Measurements from ENCODE around the gene SNCB.
"Not testable (repeated sequence)": the region's sequence is repeated elsewhere in the genome, so short reads cannot be mapped to it uniquely, and the experiment has no call there.

Gene SNCB

DNA sequence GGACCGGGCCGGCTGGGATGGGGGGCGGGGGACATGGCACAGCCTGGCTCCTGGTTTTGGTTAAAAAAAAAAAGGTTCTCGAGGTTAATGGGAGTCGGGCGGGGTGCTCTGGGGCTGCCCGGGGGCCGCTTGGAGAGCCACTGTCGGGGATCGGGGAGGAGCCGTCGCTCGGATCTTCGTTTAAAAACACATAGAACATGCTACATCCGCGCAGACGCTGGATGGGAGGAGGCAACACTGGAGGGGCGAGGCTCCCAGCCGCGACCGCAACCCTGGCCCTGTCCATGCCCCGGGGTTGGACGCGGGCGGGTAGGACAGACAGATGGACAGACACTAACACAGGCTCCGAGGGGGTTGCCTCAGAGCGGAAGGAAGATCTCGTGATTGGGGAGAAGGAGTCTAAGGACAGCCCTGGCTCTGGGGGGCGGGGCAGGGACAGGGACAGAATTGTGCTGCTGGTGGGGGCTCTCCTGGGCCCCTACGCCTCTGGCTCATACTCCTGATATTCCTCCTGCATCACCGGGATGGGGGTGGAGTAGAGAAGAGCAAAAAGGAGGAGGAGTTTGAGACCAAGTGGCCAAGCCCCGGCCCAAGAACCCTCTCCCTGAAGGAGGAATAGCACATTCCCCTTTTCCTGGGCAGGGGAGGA lies 9.9 kb downstream of the SNCB start:
- no peak for DNase-seq

DNA sequence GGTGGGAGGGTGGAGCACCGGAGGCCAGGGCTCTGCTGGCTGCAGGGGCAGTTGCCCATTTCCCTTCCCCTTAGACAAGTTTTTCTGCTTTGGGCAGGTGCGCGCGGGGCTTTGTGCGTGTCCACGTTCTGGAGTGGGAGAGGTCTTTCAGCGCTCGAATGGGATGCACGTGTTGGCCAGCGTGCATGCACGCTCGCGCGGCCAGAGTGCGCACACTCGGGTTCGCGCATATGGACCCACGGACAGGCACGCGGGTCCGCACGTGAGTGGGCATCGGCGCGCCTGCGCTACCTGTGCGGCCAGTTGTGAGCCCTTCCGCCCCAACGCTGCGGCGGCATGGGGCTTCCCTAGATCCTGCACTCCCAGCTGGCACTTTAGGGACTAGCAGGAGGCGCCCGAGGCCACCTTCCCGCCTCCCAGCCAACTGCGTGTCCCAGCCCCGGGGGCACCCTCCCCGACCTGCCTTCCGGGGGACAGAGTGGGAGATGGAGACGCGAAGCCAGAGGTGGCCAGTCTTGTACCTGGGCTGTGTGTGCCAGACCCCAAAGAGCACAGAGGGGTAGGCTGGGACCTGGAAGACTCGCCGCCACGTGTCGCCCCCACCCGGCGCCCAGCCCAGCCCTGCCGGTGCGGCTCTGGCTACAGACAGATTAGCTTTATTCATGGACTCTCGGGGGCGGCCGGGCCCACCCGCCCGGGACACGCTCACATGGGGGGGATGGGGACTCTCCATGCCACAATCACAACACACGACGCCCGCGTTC lies 10.6 kb downstream of the SNCB start:
- no peak for DNase-seq

- peak; percentile 90 for DNase-seq
Measured at GRCh38 chr5:176619203-176619568, 11.1 kb downstream of the SNCB start.

GRCh38 chr5:176618783-176619182 lies 11.6 kb downstream of the SNCB start:
- DNase-seq, result no peak

- no peak for DNase-seq
Measured at GRCh38 chr5:176616511-176616910, 13.8 kb downstream of the SNCB start.

DNA sequence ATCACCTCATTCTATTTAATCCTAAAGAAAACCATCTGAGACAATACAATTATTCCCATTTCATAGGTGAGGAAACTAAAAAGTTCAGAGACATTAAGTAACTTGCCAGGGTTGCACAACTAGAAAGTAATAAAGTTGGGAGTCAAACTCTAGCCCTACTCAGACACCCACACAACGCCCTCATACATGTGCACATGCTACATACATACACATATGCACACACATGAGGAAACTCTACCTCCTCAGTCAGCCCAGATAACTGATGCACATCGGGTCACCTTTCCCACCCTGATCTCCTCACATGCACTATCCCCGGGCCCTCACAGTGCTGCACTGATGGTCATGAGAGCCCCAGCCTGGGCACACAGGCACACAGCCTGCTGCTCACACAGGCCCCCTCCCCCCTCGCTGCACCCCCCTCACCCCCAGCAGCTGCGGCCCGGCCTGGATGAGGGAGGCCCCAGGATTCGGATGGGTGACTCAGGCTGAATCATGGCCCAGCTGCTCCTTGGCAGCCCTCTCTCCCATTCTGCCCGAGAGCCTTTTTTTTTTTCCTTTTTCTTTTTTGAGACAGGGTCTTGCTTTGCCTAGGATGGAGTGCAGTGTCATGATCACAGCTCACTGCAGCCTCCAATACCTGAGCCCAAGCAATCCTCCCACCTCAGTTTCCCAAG lies 15.4 kb downstream of the SNCB start:
- DNase-seq, result no peak

DNA sequence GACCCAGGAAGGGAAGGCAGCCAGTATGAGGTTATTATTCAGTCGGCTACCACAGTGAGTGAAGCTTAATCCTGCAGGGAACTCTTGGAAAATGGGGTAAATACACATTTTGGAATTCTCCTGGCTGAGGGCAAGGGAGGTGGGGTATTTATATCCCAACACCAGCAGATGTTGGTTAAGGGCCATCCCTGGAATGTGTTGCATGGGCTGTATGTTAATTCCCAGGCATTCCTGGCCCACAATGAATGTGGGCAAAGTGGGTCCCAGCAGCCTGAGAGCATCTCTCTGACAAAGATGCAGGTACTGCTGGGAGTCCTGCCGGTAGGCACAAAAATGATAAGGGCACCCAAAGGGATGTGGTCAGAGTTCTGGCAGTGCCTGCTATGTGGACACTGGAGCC lies 17.5 kb downstream of the SNCB start:
- DNase-seq, result no peak

- no peak for DNase-seq
Measured at GRCh38 chr5:176612008-176612407, 18.3 kb downstream of the SNCB start.

DNA sequence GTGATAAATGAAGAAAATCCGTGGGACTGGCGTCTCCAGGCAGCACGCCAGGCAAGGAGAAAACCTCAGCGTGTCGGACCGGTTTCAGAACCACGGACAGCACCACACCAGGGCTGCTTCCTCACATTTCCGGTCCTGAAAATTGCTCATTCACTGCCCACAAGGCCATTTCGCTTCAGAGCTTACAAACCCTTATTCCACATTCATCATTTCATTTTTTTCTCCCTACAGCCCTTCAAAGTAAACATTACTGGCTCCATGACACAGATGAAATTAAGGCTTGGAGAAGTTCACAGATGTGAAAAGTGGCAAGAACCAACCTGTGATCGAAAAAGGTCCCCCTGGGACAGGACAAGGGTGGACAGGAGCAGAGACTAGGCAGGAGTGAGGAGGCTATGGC lies 18.9 kb downstream of the SNCB start:
- DNase-seq, result peak; percentile 78

DNA sequence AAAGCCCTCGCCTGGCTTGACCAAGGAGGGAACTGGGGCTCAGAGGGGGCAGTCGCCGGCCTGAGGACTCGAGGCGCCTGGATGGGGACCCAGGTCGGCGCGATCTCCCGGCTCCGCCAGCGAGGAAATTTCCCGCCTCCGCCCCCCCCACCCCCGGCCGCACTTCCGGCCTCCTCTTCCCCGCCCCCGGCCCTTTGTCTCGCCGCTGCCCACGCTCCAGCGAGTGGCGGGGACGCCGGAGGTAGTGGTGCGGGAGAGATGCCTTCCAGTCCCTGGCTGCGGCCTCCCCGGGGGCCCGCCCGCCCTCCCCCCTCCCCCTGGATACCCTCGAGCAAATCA lies 19.9 kb downstream of the SNCB start:
- DNase-seq, result no peak

DNA sequence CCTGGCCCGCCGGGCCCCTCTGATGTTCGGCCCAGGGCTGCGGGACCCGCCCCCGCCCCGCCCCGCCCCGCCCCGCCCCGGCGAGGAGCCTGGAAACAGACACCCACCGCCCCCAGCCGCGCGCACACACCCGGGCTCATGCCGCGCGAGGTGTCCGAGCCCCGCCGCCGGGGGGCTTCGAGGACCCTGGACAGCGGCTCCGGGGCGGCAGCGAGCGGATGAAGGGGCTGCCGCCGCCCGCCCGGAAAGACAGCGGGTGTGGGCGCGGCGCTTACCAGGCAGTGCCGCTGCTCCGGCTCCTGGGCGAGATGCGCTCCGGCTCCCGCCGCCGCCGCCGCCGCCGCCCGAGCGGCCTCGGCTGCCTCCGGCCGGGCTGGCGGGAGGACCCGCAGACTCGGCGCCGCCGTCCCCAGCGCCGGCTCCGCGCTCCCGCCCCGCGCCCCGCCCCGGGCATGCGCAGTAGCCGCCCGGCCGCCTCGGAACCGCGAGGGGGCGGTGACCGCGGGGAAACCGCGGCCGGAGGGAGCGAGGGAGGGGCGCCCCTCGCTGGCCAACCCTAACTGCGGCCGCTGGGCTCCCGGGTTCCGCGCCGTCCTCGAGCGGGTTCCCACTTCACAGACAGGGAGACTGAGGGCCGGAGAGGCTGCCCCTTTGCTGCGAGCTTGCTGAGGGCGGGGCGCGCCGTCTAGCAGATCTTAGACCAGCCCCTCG lies 20.5 kb downstream of the SNCB start, which contains the start of gene GPRIN1:
GPRIN1 (minus strand) TSS at position 433 of the 711 bp plus-strand sequence. CDS start 10,322 bp downstream, outside the sequence.
- peak; percentile 87 for DNase-seq

DNA sequence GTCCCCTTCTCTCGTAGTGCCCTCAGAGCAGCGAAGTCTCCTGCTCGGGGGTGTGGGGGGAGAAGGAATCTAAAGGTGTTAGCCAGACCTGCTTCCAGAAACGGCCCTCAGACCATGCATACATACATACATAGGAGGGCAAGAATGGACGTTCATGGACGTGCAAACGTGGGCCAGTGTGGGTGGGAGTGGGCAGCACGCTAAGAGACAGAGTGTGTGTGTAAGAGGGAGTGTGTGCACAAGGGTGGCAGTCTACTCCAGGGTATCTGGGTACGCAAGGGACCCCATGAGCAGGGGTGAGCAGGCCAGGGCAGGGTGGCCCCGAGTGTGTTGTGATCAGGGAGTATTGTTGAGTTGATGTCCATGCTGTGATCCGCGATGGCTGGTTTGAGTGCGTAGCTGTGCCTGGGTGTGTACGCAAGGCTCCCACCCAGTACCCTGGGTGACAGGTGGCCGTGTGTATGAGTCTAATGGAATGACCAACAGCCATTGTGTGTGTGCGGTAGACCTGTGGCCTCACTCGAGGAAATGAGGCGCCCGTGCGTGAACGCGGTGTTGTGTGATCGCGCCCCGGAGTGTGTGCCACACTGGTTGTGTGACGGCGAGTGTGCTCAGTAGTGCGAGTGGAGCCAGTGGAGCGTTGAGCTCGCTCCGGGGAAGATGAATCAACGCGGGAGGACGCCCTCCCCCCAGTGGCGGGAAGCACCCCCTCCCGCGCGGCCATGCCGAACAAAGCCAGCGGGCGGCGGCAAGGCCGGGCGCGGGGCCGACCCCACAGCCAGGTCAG lies 21.2 kb downstream of the SNCB start:
- no peak for DNase-seq

DNA sequence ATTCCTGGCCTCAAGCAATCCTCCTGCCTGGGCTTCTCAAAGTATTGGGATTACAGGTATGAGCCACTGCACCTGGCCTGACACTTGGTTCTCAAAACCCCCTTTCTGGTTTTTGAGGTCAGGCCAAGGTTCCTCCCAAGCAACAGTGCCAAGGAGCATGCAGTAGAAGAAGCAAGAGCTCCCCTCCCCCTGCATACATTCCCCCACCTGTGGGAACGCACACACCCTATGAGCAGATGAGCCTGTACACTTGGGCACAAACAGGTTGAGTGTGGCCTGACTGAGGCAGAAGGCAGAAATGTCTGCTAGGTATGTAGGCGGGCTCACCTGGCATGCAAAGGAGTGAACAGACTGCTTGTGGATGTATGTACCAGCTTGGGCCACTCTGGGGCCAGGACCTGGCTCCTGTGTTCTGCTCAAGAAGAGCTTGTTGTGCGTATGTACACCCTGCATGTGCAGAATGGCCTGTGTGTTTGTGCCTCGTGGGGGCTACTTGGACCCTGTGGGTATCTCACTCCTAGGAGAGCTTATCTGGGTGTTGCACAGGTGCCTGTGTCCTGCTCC lies 22.1 kb downstream of the SNCB start:
- no peak for DNase-seq

DNA sequence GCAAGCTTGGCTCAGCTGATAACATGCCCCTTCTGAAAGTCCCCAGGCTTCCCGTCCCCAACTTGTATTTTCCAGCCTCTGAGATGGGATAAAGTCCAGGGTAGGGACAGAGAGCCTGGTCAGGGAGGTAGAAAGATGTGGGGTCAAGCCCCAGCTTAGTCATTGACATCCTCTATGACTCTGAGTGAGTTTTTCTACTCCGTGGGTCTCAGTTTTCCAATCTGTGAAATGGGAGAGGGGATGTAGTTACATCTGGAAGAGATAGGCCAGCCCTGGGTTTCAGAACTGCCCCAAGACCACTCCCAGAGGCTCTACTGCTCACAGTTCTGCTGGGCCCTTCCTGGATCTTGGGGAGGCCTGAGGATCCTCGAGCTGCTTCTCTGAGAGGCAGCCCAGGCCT lies 23.5 kb downstream of the SNCB start:
- DNase-seq, result no peak

DNA sequence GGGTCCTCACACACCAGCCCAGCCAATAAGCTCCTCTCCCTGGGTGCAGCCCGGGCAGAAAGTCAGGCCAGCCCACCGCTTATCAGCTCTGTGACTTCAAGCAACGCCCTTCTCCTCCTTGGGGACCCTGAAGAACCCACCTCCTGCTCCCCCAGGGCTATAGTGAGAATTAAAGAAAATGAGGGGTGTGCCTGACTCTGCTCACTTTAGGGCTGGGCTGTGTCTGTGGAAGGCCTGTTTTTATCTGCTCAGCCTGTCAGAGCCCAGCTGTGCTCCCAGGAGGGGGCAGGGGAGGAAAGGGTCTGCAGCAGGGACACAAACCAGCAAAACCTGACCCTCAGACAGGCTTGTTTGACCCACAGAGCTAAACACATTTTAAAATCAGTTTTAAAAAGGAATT lies 24.3 kb downstream of the SNCB start:
- no peak for DNase-seq

GRCh38 chr5:176603091-176603490 lies 27.2 kb downstream of the SNCB start:
- DNase-seq, result no peak

- DNase-seq, result no peak
Measured at GRCh38 chr5:176601901-176602482, 28.3 kb downstream of the SNCB start.

DNA sequence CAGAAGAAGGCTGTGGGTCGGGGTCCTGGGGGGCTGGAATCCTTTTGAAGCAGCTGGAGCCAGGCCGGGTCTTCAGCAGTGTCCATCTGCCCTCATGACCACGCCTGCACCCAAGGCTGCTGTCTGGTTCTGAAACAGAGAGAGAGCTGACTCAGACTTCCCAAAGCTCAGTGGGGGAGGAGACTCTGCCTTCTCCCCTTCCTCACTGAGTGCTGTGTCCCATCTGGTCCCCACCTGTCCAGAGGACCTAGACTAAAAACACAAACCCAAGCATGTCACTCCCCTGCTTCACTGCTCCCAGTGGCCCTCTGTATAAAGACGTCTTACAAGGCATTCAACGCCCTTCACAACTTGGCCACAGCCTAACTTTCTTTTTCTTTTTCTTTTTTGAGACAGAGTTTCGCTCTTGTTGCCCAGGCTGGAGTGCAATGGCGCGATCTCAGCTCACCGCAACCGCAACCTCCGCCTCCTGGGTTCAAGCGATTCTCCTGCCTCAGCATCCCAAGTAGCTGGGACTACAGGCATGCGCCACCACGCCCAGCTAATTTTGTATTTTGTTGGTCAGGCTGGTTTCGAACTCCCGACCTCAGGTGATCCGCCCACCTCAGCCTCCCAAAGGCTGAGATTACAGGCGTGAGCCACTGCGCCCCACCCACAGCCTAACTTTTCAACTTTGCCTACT lies 30.4 kb downstream of the SNCB start:
- DNase-seq, result not testable (repeated sequence)

GRCh38 chr5:176597417-176598389 lies 32.6 kb downstream of the SNCB start:
- DNase-seq, result no peak

All from activated effector memory CD4-positive, alpha-beta T cell treated with anti-CD3 and anti-CD28 coated beads, Interleukin-2, amount 50 U/mL, for 16 hours (primary cell).